ENCODE measurements around the gene MUCL1. TPM values are rescaled to one million over a fixed set of nuclear protein-coding genes. Genes with fewer than 3 reads are reported as not detected.

MUCL1 gene
- total and polyA plus RNA-seq, 2 of the 13 experiments (the other 11 are each of a cell fraction or from before 2014, with no cell fraction given) = not detected

GRCh38 chr12:54829511-54829910 lies 24.8 kb upstream of the MUCL1 start:
- FAIRE-seq (no peak), DNase-seq (ENCODE audit: low spot score) (no peak), ATAC-seq (no peak)
- no peak overlapping the region for H3K9ac ChIP-seq (ENCODE audit: insufficient read depth, low read depth, low read length)
- in situ Hi-C loops (cut with HindIII; ENCODE audit: extremely low pct_ligation_motif_present, low pct_unique_long_range_greater_than_20kb) = no loop called here
- no peak overlapping the region for H3K4me2 ChIP-seq (ENCODE audit: low read depth, low read length)
- intact Hi-C loops (cut with micrococcal nuclease; ENCODE audit: unreplicated experiment) = no loop called here
- H3K36me3 ChIP-seq (replicated peaks in 1 of 2; ENCODE audit: control insufficient read depth in 1 of 2, insufficient read depth in 2 of 2, low read length in 2 of 2) = no peaks in the 10 kb centered on the region
- no peak for TF ChIP-seq U2AF2 (IDR thresholded peaks at IDR 0.05; ENCODE audit: low read depth, low read length)
- no peaks in the 10 kb centered on the region for H3K4me1 ChIP-seq (ENCODE audit: insufficient read depth, low read length)
- no peak overlapping the region for H3K4me3 ChIP-seq (replicated peaks in 1 of 3; ENCODE audit: insufficient read depth in 1 of 3, low read depth in 2 of 3, low read length in 3 of 3)
- POLR2A ChIA-PET = no interaction called here
- no peak overlapping the region for H2AFZ ChIP-seq (ENCODE audit: low read length)
- H3K9me3 ChIP-seq (ENCODE audit: low read length) = no peaks in the 10 kb centered on the region
- H4K20me1 ChIP-seq (ENCODE audit: insufficient read depth, low read length) = no peaks in the 10 kb centered on the region
- 22% methylated on average over 5 of the region's 5 CpGs for WGBS (ENCODE audit: low lambda C conversion rate)
- BruUV-seq (replicated peaks) = no TSS peak
- H3K79me2 ChIP-seq (ENCODE audit: insufficient read depth, low read length) = no peaks in the 10 kb centered on the region
- H3K27ac ChIP-seq (ENCODE audit: extremely low read length, insufficient read depth, low read length) = no peak overlapping the region
- H3K27me3 ChIP-seq (ENCODE audit: control insufficient read depth in 1 of 2, insufficient read depth in 2 of 2, low read length in 2 of 2) = no peaks in the 10 kb centered on the region
- CTCF ChIA-PET (ENCODE audit: low intra/inter-chr PET ratio, low total read pairs) = no interaction called here

- no peak overlapping the region for H3K4me2 ChIP-seq (ENCODE audit: low read depth, low read length)
- H3K27ac ChIP-seq (ENCODE audit: extremely low read length, insufficient read depth, low read length) = no peak overlapping the region
- no peaks in the 10 kb centered on the region for H4K20me1 ChIP-seq (ENCODE audit: insufficient read depth, low read length)
- no peaks in the 10 kb centered on the region for H3K4me1 ChIP-seq (ENCODE audit: insufficient read depth, low read length)
- no peak overlapping the region for H2AFZ ChIP-seq (ENCODE audit: low read length)
- FAIRE-seq = no peak
- POLR2A ChIA-PET = no interaction called here
- H3K36me3 ChIP-seq (replicated peaks in 1 of 2; ENCODE audit: control insufficient read depth in 1 of 2, insufficient read depth in 2 of 2, low read length in 2 of 2) = no peaks in the 10 kb centered on the region
- DNase-seq (ENCODE audit: low spot score) = no peak
- H3K27me3 ChIP-seq (ENCODE audit: control insufficient read depth in 1 of 2, insufficient read depth in 2 of 2, low read length in 2 of 2) = no peaks in the 10 kb centered on the region
- BruUV-seq (replicated peaks) = no TSS peak
- no peak for TF ChIP-seq ZBTB2 (CRISPR knock-in tag; IDR thresholded peaks at IDR 0.05; ENCODE audit: low read depth)
- TF ChIP-seq FOXC1 (CRISPR knock-in tag; IDR thresholded peaks at IDR 0.05; ENCODE audit: borderline replicate concordance) = no peak
- no peak for TF ChIP-seq BCL3 (CRISPR knock-in tag; IDR thresholded peaks at IDR 0.05)
- no peak for TF ChIP-seq ZFP36L2 (CRISPR knock-in tag; IDR thresholded peaks at IDR 0.05)
- no peak for TF ChIP-seq CBFB (CRISPR knock-in tag; IDR thresholded peaks at IDR 0.05)
- no peak for TF ChIP-seq ZNF672 (CRISPR knock-in tag; IDR thresholded peaks at IDR 0.05)
- no peak for TF ChIP-seq NKX3-1 (CRISPR knock-in tag; IDR thresholded peaks at IDR 0.05)
- TF ChIP-seq FOXA1 (IDR thresholded peaks at IDR 0.05) = no peak
- TF ChIP-seq FOXA1 (CRISPR knock-in tag; IDR thresholded peaks at IDR 0.05) = no peak
- H3K9me3 ChIP-seq (ENCODE audit: low read length) = no peaks in the 10 kb centered on the region
- no peak for ATAC-seq
- in situ Hi-C loops (cut with HindIII; ENCODE audit: extremely low pct_ligation_motif_present, low pct_unique_long_range_greater_than_20kb) = no loop called here
- H3K9ac ChIP-seq (ENCODE audit: insufficient read depth, low read depth, low read length) = no peak overlapping the region
- CTCF ChIA-PET (ENCODE audit: low intra/inter-chr PET ratio, low total read pairs) = no interaction called here
- intact Hi-C loops (cut with micrococcal nuclease; ENCODE audit: unreplicated experiment) = no loop called here
- no peak overlapping the region for H3K4me3 ChIP-seq (replicated peaks in 1 of 3; ENCODE audit: insufficient read depth in 1 of 3, low read depth in 2 of 3, low read length in 3 of 3)
- H3K79me2 ChIP-seq (ENCODE audit: insufficient read depth, low read length) = no peaks in the 10 kb centered on the region
These were observed 24.1 kb upstream of the MUCL1 start for GRCh38 chr12:54830199-54830598.

All from HepG2 (cell line).